NCI-H2227 (cell line): ENCODE results near the gene WDR43.
"Not testable (repeated sequence)": the region's sequence is repeated elsewhere in the genome, so short reads cannot be mapped to it uniquely, and the experiment has no call there.

Experiments used
- DNase-seq: peaks from one replicate; lab custom pipeline; 2025; ENCODE audit not compliant: unreplicated experiment; lab: John Stamatoyannopoulos, UW

WDR43 gene

DNA sequence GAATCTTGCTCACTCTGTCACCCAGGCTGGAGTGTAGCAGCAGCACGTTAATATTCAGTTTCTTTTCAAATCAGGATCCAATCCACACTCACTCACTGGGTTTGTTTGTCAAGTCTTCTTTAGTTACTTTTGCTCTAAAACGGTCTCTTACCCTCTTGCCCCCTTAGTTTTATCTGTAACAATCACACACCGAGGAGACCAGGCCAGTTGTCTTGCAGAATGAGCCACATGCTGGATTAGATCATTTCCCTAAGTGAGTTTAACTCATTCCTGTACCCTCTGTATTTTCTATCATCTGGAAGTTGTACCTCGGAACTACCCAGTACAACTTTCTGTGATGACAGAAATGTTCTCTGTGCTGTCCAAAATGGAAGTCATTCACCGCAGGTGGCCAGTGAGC, 65.9 kb downstream of the WDR43 start:
- DNase-seq: no peak

DNA sequence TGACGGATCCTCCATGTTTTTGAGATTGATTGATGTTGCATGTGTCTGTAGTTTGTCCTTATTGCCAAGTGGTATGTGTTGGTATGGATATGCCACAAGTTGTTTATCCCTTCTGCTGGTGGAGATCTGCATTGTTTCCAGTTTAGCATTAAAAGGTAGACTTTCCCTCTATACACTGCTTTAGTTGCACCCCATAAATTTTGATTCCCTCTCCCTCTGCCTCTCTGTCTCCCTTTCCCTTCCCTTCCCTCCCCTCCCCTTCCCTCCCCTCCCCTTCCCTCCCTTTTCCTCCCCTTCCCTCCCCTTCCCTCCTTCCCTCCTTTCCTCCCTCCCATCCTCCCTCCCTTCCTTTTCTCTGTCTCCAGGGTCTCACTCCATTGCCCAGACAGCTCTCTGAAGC, 68.0 kb downstream of the WDR43 start:
- no peak for DNase-seq

DNA sequence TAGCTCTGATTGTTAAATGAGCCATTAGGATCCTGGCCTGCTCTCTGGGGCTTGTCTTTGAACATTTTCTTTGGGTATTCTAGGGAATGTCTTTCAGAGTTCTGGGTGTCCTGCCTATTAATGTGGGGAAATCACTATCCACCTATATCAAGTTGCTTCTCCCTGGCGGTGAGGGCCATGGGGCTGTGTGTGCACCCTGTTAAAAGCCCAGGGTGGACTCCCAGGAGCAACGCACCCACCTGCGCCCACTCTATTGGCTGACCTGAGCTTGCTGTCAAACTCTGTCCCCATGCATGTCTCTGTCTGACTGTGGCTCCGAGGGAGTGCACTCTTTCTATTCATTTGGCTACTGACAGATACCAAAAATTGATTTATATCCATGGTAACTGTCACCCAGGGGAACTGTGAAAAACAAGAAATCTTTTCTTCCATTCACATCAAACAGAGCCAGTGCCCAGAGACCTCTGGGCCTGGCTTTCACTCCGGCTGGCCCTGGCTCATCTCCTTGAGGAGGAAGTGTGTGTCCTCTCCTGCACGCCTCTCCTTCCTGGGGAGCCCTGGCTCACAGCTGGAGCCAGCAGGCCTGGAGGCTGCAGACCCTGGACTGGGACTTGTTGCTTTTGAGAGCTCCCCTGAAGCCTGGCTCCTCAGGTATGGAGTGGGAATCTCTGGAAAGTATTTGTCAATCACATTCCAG, 76.1 kb downstream of the WDR43 start:
- no peak for DNase-seq

- no peak for DNase-seq
Measured at GRCh38 chr2:28972778-28973335, 78.4 kb downstream of the WDR43 start.

- DNase-seq: no peak
Measured at GRCh38 chr2:28974252-28974651, 79.8 kb downstream of the WDR43 start.

DNA sequence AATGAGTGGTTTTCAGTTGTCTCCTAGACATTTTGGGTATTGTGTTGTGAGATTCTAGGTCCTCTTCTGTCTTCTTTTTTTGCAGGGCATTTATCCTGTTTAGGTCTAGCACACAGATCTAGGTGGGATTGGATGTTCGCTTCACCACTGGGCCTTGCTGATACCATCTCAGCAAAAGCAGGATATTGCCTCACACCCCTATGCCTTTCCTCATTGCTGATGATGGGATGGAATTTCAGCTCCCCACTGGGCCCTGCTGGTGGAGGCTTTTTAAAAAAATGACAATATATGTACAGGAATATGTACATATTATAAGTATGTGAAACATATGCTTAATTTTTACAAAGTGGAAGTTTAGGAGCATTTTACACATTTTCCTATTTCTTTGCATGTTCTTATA, 81.2 kb downstream of the WDR43 start:
- no peak for DNase-seq

- DNase-seq: no peak
Measured at GRCh38 chr2:28976584-28976983, 82.1 kb downstream of the WDR43 start.

GRCh38 chr2:28977176-28977875, 82.9 kb downstream of the WDR43 start:
- DNase-seq: no peak

DNA sequence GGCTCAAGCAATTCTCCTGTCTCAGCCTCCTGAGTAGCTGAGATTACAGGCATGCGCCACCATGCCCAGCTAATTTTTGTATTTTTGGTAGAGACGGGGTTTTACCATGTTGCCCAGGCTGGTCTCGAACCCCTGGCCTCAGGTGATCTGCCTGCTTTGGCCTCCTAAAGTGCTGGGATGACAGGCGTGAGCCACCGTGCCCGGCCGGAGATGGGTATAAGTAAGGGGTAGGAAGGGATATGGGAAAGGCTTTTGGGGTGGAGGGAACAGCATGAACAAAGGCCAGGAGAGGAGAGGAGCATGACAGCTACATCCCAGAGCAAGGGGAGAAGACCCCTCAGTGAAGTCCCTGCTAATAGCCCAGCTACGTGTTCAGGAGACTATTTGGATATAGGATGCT, 83.5 kb downstream of the WDR43 start:
- not testable (repeated sequence) for DNase-seq

- DNase-seq: no peak
Measured at GRCh38 chr2:28978606-28979005, 84.1 kb downstream of the WDR43 start.

- no peak for DNase-seq
Measured at GRCh38 chr2:28979041-28979440, 84.6 kb downstream of the WDR43 start.

- no peak for DNase-seq
Measured at GRCh38 chr2:28979576-28980366, 85.3 kb downstream of the WDR43 start.

DNA sequence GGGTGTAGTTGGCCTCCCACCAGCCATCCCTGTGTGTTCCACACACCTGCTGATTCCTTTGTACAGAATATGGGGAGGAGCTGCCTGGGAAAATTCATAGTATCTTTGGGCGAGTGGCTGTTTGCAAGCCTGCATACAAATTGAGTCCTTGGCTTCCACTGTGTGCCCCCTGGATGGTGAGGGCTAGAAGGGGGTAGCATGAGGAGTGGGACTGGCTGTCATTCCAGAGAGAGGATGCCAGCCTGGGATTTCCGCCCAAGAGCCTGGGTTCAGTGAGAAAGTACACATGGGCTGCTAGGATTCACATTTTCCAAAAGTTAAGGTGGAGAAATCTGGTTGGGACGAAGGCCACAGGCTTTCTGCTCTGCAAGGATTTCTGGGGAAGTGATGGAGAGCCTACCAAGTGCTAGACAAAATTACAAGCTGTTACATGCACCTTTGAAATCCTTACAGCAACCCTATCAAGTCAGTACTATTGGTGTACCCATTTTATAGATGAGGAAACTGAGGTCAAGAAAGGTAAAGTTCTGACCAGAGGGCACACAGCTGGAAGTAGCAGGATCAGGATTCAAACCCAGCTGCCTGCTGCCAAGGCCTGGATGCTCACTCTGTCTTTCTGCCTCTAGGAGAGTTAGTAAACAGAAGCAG, 86.0 kb downstream of the WDR43 start:
- DNase-seq: no peak

- peak; percentile 19 for DNase-seq
Measured at GRCh38 chr2:28981016-28981441, 86.6 kb downstream of the WDR43 start, which contains the start of gene TOGARAM2. TSS of gene TOGARAM2 (plus strand) at chr2:28981298. CDS start at chr2:28994835, 13,537 bp downstream.

GRCh38 chr2:28981620-28982376, 87.3 kb downstream of the WDR43 start:
- DNase-seq: no peak

GRCh38 chr2:28982381-28982950, 88.0 kb downstream of the WDR43 start:
- DNase-seq: no peak

DNA sequence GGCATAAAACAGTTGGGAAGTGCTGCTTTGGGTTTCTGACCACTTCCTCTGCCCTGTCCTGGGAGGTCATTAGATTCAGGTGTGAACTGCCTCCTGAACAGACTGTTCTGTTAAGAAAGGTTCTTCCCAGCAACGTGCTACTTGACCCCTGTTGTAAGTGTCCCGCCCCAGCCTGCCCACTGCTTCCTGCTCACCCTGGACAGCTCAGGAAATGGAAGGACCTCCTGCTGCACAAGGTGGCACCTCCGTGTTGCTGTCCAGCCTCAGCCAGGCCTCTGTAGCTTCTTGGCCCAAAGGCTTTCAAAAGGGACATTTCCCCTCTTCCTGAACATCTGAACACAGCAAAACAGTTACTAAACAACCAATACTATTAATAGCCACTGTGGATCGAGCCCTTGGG, 92.0 kb downstream of the WDR43 start:
- DNase-seq: no peak

GRCh38 chr2:28989973-28990372, 95.5 kb downstream of the WDR43 start:
- no peak for DNase-seq

DNA sequence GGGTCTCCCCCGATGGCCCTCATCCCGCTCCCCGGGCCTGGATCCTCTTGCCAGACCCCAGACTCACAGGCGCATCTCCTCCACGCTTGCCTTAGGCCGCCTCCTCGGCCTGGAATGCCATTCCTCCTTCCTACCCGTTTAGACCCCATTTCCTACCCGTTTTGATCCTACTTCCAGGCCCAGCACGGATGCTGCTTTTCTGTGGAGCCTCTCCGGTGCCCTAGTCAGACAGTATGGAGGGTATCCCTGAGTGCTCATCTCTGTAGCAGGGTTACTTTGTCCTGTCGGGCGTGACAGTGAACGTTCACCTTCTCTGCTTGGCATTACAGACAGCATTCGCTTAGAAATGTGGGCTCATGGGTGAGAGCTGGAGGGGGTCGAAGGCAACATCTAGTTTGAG, 96.0 kb downstream of the WDR43 start:
- DNase-seq: no peak

GRCh38 chr2:28991021-28991420, 96.6 kb downstream of the WDR43 start:
- DNase-seq: no peak
